Sigmoid colon (tissue), 7 donors: ENCODE measurements around the gene NAA50. TPM values are rescaled to one million over a fixed set of nuclear protein-coding genes. Genes with fewer than 3 reads are reported as not detected.

Source experiments
- DNase-seq: peaks from one replicate; pipeline ENCODE4 v3.0.0-alpha.2; 2019
- H3K27ac ChIP-seq, 4 donors: fragments of 200-600 bp; sonication (generic); one replicate each; pipeline ENCODE4 v1.5.1; 2016 to 2019; ENCODE audit warnings: mild to moderate bottlenecking in 1 of 4
- H3K27me3 ChIP-seq, 3 donors: fragments of 200-600 bp; sonication (generic); one replicate each; pipeline ENCODE4 v1.5.1; 2019; ENCODE audit warnings: mild to moderate bottlenecking in 1 of 3
- H3K36me3 ChIP-seq, 4 donors: fragments of 200-600 bp; sonication (generic); one replicate each; pipeline ENCODE4 v1.5.1; 2016 to 2019
- H3K4me1 ChIP-seq, 4 donors: fragments of 200-600 bp; sonication (generic); one replicate each; pipeline ENCODE4 v1.5.1; 2017 to 2019
- H3K4me3 ChIP-seq, 4 donors: fragments of 200-600 bp; sonication (generic); one replicate each; pipeline ENCODE4 v1.5.1; 2017 to 2019; ENCODE audit warnings: mild to moderate bottlenecking in 2 of 4, moderate library complexity in 1 of 4
- H3K9me3 ChIP-seq, 4 donors: fragments of 200-600 bp in 3 of 4; sonication (generic) in 3 of 4; one replicate each; pipeline versions ENCODE4 v1.5.1 to v1.6.1; 2013 to 2019
- EP300 ChIP-seq, 4 donors: sonication (generic); formaldehyde crosslinking; IDR thresholded peaks; one replicate each; pipeline ENCODE4 v1.6.1; 2017; ENCODE audit warnings: antibody characterized with exemption in 4 of 4
- POLR2A ChIP-seq, 2 donors: fragments of 450-650 bp; IDR thresholded peaks; one replicate each; pipeline ENCODE4 v1.6.1; 2016; ENCODE audit warnings: antibody characterized with exemption in 2 of 2, mild to moderate bottlenecking in 2 of 2, moderate library complexity in 2 of 2
- POLR2AphosphoS5 ChIP-seq, 4 donors: sonication (generic); formaldehyde crosslinking; IDR thresholded peaks; one replicate each; pipeline ENCODE4 v1.6.1; 2017; ENCODE audit warnings: antibody characterized with exemption in 4 of 4
- WGBS, 2 donors: extraction: QIAGEN DNeasy Blood & Tissue Kit; methylation state at CpG; one replicate each; pipeline ENCODE4 v1.1.7; 2013; 5-methylcytosine and 5-hydroxymethylcytosine counted together
- intact Hi-C: fragments of 100-400 bp; cut with DNase I; formaldehyde crosslinking; loops from one replicate; pipeline ENCODE4 v1.15.1; 2023
- polyA plus RNA-seq, 3 donors: library from polyadenylated mRNA; stranded (reverse); fragments of 200-250 nt; gene quantifications; one replicate each; pipeline ENCODE4 v1.2.3, GENCODE V29; 2013
- total RNA-seq, 4 donors: library from RNA; depleted of rRNA; stranded (reverse); fragments of >200 nt; gene quantifications; one replicate each; pipeline ENCODE4 v1.1.0, GENCODE V29; 2016
- TF ChIP-seq, protein P1 (sequence below), 4 experiments: fragments of 450-650 bp in 3 of 4; fragments of 200-600 bp in 1 of 4; IDR thresholded peaks; one replicate each; pipeline ENCODE4 v1.5.1; 2016 to 2019; ENCODE audit warnings: antibody characterized with exemption in 4 of 4, mild to moderate bottlenecking in 3 of 4, moderate library complexity in 2 of 4
- donor health status: healthy with polysubstance abuse.
- donor health status: Bipolar disorder and iron deficiency.
- donor health status: healthy.

The NAA50 gene
- total RNA-seq (10 to 100 TPM; 51.0 to 89.9 (median 75.8) TPM), polyA plus RNA-seq (10 to 100 TPM; 29.4 to 66.6 (median 40.5) TPM)

DNA sequence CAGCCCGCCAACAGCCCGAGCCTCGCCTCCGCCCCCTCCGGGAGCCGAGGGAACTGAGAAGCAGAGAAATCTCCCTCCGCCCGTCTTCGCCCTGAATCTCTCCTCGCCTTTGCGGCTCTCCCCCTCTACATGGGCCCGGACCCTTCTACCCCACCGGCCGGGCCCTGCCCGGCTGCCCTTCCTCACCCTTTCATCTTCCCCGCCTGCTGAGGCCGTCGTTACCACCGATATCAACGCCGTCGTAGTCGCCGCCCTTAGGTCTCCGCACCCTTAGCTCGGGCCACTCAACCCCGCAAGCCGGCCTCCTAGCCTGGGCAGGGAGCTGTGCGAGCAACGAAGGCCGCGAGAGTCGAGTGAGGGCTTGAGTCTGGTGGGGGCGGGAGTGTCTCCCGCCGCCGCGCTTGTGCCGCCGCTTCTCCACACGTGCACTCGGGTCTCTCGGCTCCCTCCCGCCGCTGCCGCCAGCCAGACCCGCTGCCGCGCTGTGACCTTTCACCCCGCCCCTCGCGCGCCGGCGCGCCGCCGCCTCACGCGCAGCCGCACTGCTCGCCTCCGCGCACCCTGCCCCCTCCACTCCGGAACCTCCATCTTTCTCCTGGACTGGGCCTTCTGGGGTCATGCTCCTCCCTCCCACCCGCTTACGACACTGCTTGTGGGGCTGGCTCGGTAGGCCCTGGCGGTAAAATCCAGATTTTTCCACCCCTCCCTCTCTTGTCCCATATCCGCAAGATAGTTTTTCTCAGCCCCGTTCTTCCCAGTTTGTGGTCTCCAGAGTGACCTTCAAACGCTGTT, at the start of gene NAA50:
Gene NAA50 (minus strand): TSS at position 494 of the 792 bp plus-strand sequence. CDS start 300 bp downstream, at position 194.
- no peaks in the 10 kb centered on the region for H3K27me3 ChIP-seq
- no peaks in the 10 kb centered on the region for H3K36me3 ChIP-seq
- WGBS, 2 donors: 0 to 1% methylated on average over 72 of the region's 72 CpGs
- peak; percentile 98 for DNase-seq
- peak within 1 kb of the TSS; percentile 75 to 84 (median 78) for H3K4me3 ChIP-seq
- peaks cover 0 to 62% (median 33%) of the 10 kb centered on the region in 4 donors for H3K4me1 ChIP-seq
- no peaks in the 10 kb centered on the region for H3K9me3 ChIP-seq
- TF ChIP-seq, protein P1, sequence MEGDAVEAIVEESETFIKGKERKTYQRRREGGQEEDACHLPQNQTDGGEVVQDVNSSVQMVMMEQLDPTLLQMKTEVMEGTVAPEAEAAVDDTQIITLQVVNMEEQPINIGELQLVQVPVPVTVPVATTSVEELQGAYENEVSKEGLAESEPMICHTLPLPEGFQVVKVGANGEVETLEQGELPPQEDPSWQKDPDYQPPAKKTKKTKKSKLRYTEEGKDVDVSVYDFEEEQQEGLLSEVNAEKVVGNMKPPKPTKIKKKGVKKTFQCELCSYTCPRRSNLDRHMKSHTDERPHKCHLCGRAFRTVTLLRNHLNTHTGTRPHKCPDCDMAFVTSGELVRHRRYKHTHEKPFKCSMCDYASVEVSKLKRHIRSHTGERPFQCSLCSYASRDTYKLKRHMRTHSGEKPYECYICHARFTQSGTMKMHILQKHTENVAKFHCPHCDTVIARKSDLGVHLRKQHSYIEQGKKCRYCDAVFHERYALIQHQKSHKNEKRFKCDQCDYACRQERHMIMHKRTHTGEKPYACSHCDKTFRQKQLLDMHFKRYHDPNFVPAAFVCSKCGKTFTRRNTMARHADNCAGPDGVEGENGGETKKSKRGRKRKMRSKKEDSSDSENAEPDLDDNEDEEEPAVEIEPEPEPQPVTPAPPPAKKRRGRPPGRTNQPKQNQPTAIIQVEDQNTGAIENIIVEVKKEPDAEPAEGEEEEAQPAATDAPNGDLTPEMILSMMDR (IDR thresholded peaks at IDR 0.05): no peak
- TF ChIP-seq POLR2A (IDR thresholded peaks at IDR 0.05) (peak; percentile 10 to 54), POLR2AphosphoS5 (IDR thresholded peaks at IDR 0.05) (peak; percentile 77 to 95 (median 90))
- peak within 1 kb of the TSS; percentile 94 to 98 (median 97) for H3K27ac ChIP-seq
- intact Hi-C loops: loop anchor here (2.0 to 10.0 kb wide), 8 partner anchors 49 to 1184 kb away; partner anchors contain the start of genes ATG3, SLC35A5 and USF3

GRCh38 chr3:113795693-113796092, 49.6 kb upstream of the NAA50 start:
- H3K9me3 ChIP-seq: no peaks in the 10 kb centered on the region
- intact Hi-C loops: loop anchor here (10.0 kb wide), 1 partner anchor 61 kb away; no protein-coding TSS in a partner anchor
- H3K4me3 ChIP-seq: no peak overlapping the region
- no peak overlapping the region for H3K27ac ChIP-seq
- WGBS, 2 donors: 83 to 89% methylated on average over 4 of the region's 4 CpGs
- no peak for TF ChIP-seq POLR2AphosphoS5 (IDR thresholded peaks at IDR 0.05)
- TF ChIP-seq POLR2A (IDR thresholded peaks at IDR 0.05): no peak
- TF ChIP-seq EP300 (IDR thresholded peaks at IDR 0.05): no peak
- TF ChIP-seq, protein P1 (IDR thresholded peaks at IDR 0.05): no peak
- H3K36me3 ChIP-seq: peaks cover 9 to 83% (median 16%) of the 10 kb centered on the region in 4 donors
- H3K4me1 ChIP-seq: no peaks in the 10 kb centered on the region
- DNase-seq: no peak
- H3K27me3 ChIP-seq: no peaks in the 10 kb centered on the region

DNA sequence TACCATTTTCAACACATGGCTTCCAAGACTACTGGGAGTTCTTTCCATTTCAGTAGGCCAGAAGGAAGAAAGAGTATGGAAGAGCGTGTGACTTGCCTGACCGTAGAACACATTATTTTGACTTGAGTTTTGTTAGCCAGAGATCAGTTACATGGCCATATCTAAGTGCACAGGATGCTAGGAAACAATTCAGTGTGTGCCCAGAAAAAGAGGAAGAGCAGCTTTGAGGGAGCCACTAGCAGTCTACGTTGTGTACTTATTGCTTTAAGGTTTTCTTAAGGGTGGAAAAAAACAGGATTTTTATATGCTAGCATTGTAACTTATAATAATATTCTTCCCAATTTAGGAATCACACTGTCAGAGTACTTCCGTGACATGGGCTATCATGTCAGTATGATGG, 48.5 kb upstream of the NAA50 start:
- intact Hi-C loops: loop anchor here (10.0 kb wide), 1 partner anchor 60 kb away; no protein-coding TSS in a partner anchor
- Histone ChIP-seq H3K4me3 (no peak overlapping the region), H3K27ac (no peak overlapping the region), H3K36me3 (peaks cover 9 to 84% (median 13%) of the 10 kb centered on the region in 4 donors), H3K4me1 (no peaks in the 10 kb centered on the region), H3K27me3 (no peaks in the 10 kb centered on the region), H3K9me3 (no peaks in the 10 kb centered on the region)
- 89 to 94% methylated on average over 4 of the region's 4 CpGs for WGBS, 2 donors
- no peak for TF ChIP-seq EP300 (IDR thresholded peaks at IDR 0.05)
- no peak for TF ChIP-seq POLR2AphosphoS5 (IDR thresholded peaks at IDR 0.05)
- no peak for TF ChIP-seq POLR2A (IDR thresholded peaks at IDR 0.05)
- TF ChIP-seq, protein P1 (IDR thresholded peaks at IDR 0.05): no peak
- DNase-seq: no peak

DNA sequence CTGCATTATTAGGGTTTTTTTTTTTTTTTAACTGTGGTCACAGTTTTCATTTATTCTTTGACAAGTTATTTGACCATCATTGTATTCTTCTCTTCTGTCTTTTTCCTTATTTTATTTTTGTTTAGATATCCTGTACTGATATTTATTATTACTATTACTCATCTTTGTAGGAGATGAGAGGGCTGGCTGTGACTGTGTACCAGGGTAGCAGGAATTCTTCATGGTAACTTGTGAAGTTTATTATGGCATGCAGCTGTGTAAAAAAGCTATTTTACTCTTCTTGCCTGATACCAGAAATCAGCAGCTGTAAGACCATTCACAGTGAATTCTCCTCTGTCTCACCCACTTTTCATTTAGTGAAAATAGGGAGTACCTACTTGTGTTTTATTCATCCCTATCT, 45.3 kb upstream of the NAA50 start:
- DNase-seq: no peak
- Histone ChIP-seq H3K27ac (no peak overlapping the region), H3K4me3 (no peak overlapping the region), H3K36me3 (peaks cover 9 to 84% (median 28%) of the 10 kb centered on the region in 4 donors), H3K9me3 (no peaks in the 10 kb centered on the region), H3K4me1 (no peaks in the 10 kb centered on the region), H3K27me3 (no peaks in the 10 kb centered on the region)
- TF ChIP-seq EP300 (IDR thresholded peaks at IDR 0.05): no peak
- no peak for TF ChIP-seq POLR2AphosphoS5 (IDR thresholded peaks at IDR 0.05)
- no peak for TF ChIP-seq POLR2A (IDR thresholded peaks at IDR 0.05)
- TF ChIP-seq, protein P1 (IDR thresholded peaks at IDR 0.05): no peak
- intact Hi-C loops: loop anchor here (10.0 kb wide), 1 partner anchor 57 kb away; no protein-coding TSS in a partner anchor
